ENCODE measurements around the gene GALNT16.

DNA sequence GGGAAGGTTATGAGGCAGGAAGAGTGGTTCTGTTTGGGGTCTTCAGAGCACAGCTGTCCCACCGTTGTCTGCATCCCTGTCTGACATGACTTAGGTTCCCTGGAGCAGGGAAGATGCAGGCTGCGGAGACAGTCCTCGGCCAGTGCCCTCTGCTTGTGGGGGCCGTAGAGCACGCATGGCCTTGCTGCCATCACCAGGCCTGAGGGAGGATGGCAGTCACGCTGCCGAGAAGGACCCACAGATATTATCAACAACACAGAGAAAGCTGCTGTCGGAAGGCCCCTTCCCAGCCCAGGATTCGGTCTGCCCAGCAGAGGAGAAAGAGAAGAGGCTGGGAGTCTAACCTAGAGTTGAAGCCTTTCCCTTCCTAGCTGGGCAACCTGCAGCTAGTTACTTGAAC is 103.1 kb downstream of the GALNT16 start:
- TF ChIP-seq, protein P1, sequence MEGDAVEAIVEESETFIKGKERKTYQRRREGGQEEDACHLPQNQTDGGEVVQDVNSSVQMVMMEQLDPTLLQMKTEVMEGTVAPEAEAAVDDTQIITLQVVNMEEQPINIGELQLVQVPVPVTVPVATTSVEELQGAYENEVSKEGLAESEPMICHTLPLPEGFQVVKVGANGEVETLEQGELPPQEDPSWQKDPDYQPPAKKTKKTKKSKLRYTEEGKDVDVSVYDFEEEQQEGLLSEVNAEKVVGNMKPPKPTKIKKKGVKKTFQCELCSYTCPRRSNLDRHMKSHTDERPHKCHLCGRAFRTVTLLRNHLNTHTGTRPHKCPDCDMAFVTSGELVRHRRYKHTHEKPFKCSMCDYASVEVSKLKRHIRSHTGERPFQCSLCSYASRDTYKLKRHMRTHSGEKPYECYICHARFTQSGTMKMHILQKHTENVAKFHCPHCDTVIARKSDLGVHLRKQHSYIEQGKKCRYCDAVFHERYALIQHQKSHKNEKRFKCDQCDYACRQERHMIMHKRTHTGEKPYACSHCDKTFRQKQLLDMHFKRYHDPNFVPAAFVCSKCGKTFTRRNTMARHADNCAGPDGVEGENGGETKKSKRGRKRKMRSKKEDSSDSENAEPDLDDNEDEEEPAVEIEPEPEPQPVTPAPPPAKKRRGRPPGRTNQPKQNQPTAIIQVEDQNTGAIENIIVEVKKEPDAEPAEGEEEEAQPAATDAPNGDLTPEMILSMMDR (IDR thresholded peaks at IDR 0.05; ENCODE audit: extremely low read depth in 1 of 2, insufficient read depth in 1 of 2, low read depth in 1 of 2, low read length in 2 of 2) = peak in 1 of 2 donors; percentile 17
- no peak for TF ChIP-seq FOS (IDR thresholded peaks at IDR 0.05; ENCODE audit: borderline replicate concordance, insufficient read depth, low read length)
- TF ChIP-seq GATA2 (IDR thresholded peaks at IDR 0.05; ENCODE audit: insufficient read depth, insufficient read length, low read depth, low read length) = no peak
- no peak for TF ChIP-seq POLR2A (IDR thresholded peaks at IDR 0.05; ENCODE audit: low read depth, low read length)
- TF ChIP-seq, protein P2, sequence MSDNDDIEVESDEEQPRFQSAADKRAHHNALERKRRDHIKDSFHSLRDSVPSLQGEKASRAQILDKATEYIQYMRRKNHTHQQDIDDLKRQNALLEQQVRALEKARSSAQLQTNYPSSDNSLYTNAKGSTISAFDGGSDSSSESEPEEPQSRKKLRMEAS (IDR thresholded peaks at IDR 0.05; ENCODE audit: insufficient read depth, insufficient read length) = no peak
- TF ChIP-seq EZH2 (IDR thresholded peaks at IDR 0.05; ENCODE audit: borderline replicate concordance, low read depth, low read length, severe bottlenecking) = no peak

All from endothelial cell of umbilical vein (primary cell).